Fibroblast of lung (primary cell): ENCODE measurements around the gene NPY1R. TPM values are rescaled to one million over a fixed set of nuclear protein-coding genes. Genes with fewer than 3 reads are reported as not detected.

ENCODE experiments used
- DNase-seq, 2 donors: peaks; one replicate each; pipeline versions ENCODE4 v3.0.0 to v3.0.0-alpha.2; 2010; ENCODE audit warnings: low read depth in 2 of 2
- H2AFZ ChIP-seq: 2 replicates; pipeline ENCODE4 v1.5.1; 2012; ENCODE audit warnings: low read length, control low read depth, inconsistent platforms
- H3K27ac ChIP-seq: 2 replicates; pipeline ENCODE4 v1.5.1; 2011; ENCODE audit warnings: low read length, control low read depth; ENCODE audit not compliant: insufficient read depth
- H3K27me3 ChIP-seq: 2 replicates; pipeline ENCODE4 v1.5.1; 2011; ENCODE audit warnings: mild to moderate bottlenecking, low read length; ENCODE audit not compliant: control insufficient read depth, insufficient read depth
- H3K36me3 ChIP-seq: 2 replicates; pipeline ENCODE4 v1.5.1; 2011; ENCODE audit warnings: low read length; ENCODE audit not compliant: control insufficient read depth, insufficient read depth
- H3K4me1 ChIP-seq: 2 replicates; pipeline ENCODE4 v1.5.1; 2011; ENCODE audit warnings: low read length; ENCODE audit not compliant: control insufficient read depth, insufficient read depth; ENCODE audit errors: extremely low read depth
- H3K4me2 ChIP-seq: 2 replicates; pipeline ENCODE4 v1.5.1; 2011; ENCODE audit warnings: low read length, control low read depth; ENCODE audit not compliant: insufficient read depth; ENCODE audit errors: extremely low read depth
- H3K4me3 ChIP-seq, 4 experiments: fragments of 200-600 bp in 1 of 4; sonication (generic) in 1 of 4; replicated peaks in 1 of 4; 2 replicates each; pipeline ENCODE4 v1.5.1; 2011 to 2016; ENCODE audit warnings: low read length in 4 of 4, low read depth in 3 of 4, mild to moderate bottlenecking in 3 of 4, control low read depth in 2 of 4, inconsistent platforms in 1 of 4, mixed read lengths in 1 of 4; ENCODE audit not compliant: insufficient read depth in 1 of 4; ENCODE audit errors: control extremely low read depth in 1 of 4
- H3K79me2 ChIP-seq: 2 replicates; pipeline ENCODE4 v1.5.1; 2012; ENCODE audit warnings: mild to moderate bottlenecking, low read length, inconsistent platforms; ENCODE audit not compliant: control insufficient read depth, insufficient read depth
- H3K9ac ChIP-seq: 2 replicates; pipeline ENCODE4 v1.5.1; 2011; ENCODE audit warnings: mild to moderate bottlenecking, low read length, control low read depth; ENCODE audit not compliant: insufficient read depth
- H3K9me3 ChIP-seq: 2 replicates; pipeline ENCODE4 v1.5.1; 2012; ENCODE audit warnings: low read depth, low read length; ENCODE audit not compliant: control insufficient read depth, insufficient read depth
- H4K20me1 ChIP-seq: 2 replicates; pipeline ENCODE4 v1.5.1; 2011; ENCODE audit warnings: low read length; ENCODE audit not compliant: control insufficient read depth, insufficient read depth; ENCODE audit errors: extremely low read depth
- EZH2 ChIP-seq: IDR thresholded peaks from 2 replicates; pipeline ENCODE4 v1.5.1; 2012; ENCODE audit warnings: low read length, control low read depth, mild to moderate bottlenecking; ENCODE audit errors: missing control alignments
- polyA plus RNA-seq, 2 donors: library from polyadenylated mRNA; depleted of rRNA in 1 of 2; stranded (reverse) in 1 of 2; unstranded in 1 of 2; fragments of >200 nt; gene quantifications; 2 replicates each; pipeline ENCODE4 v1.2.1, GENCODE V29; 2011 to 2012; ENCODE audit warnings: missing spikeins in 1 of 2
- total RNA-seq: library from RNA; depleted of rRNA; stranded (reverse); fragments of >200 nt; gene quantifications from 2 replicates; pipeline ENCODE4 v1.2.1, GENCODE V29; 2014
- TF ChIP-seq, protein P1 (sequence below), 2 donors: IDR thresholded peaks in 1 of 2; conservative IDR thresholded peaks in 1 of 2; 1 replicate in 1 of 2; 2 replicates in 1 of 2; pipeline ENCODE4 v1.5.1; 2011 to 2012; ENCODE audit warnings: low read length in 2 of 2, control low read depth in 1 of 2, inconsistent platforms in 1 of 2, low read depth in 1 of 2, mild to moderate bottlenecking in 1 of 2

The NPY1R gene
- total and polyA plus RNA-seq, 2 donors (not counting 1 experiment from before 2014, with no cell fraction given): under 0.01 to 0.02 TPM

- H3K9me3 ChIP-seq: no peaks in the 10 kb centered on the region
- no peak for DNase-seq
- no peak overlapping the region for H3K4me3 ChIP-seq
- no peaks in the 10 kb centered on the region for H3K79me2 ChIP-seq
- H3K4me1 ChIP-seq: no peaks in the 10 kb centered on the region
- no peaks in the 10 kb centered on the region for H3K27me3 ChIP-seq
- H2AFZ ChIP-seq: no peak overlapping the region
- no peak overlapping the region for H3K27ac ChIP-seq
- TF ChIP-seq, protein P1, sequence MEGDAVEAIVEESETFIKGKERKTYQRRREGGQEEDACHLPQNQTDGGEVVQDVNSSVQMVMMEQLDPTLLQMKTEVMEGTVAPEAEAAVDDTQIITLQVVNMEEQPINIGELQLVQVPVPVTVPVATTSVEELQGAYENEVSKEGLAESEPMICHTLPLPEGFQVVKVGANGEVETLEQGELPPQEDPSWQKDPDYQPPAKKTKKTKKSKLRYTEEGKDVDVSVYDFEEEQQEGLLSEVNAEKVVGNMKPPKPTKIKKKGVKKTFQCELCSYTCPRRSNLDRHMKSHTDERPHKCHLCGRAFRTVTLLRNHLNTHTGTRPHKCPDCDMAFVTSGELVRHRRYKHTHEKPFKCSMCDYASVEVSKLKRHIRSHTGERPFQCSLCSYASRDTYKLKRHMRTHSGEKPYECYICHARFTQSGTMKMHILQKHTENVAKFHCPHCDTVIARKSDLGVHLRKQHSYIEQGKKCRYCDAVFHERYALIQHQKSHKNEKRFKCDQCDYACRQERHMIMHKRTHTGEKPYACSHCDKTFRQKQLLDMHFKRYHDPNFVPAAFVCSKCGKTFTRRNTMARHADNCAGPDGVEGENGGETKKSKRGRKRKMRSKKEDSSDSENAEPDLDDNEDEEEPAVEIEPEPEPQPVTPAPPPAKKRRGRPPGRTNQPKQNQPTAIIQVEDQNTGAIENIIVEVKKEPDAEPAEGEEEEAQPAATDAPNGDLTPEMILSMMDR (conservative IDR thresholded peaks at IDR 0.05 in 1 of 2, IDR thresholded peaks at IDR 0.05 in 1 of 2; ENCODE audit: low read depth in 1 of 2, low read length in 2 of 2): no peak
- no peaks in the 10 kb centered on the region for H3K36me3 ChIP-seq
- H4K20me1 ChIP-seq: no peaks in the 10 kb centered on the region
- H3K9ac ChIP-seq: no peak overlapping the region
- no peak overlapping the region for H3K4me2 ChIP-seq
These were observed 48.1 kb downstream of the NPY1R start for GRCh38 chr4:163284304-163284703.

DNA sequence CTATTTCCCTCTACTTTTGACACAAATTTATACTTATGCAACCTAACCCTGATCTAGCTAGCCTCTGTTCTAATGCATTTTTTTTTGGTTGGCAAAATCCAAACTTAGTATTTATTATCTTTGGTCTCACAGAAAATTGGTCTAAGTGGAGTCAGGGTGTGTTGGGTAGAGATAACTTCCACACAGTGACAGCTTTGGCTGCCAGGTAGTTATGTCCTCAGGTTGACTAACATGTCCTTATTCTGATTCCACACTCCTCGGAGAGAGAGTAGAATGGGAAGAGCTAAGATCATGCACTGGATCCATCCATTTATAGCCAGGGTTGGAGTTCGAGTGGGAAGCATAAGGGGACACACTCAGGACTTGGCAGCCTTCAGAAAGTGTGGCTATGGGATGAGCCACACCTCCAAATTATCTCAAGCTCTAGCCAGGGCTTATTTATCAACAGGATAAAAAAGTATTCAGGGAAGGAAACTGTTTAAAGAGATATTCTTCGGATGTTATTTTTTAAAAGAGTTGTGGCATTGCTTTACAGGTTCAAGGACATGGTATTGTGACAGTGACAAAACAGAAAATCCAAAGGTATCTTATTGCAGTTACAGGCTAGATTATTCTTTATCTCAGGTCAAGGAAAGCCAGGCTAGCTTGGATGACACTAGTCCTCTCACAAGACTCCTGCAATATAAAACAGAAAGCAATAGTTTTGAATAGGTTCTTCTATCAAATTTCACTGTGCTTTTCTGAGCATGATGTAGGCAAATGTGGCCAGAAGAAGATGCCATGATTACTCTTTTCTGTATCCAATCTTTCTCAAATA is 51.5 kb downstream of the NPY1R start:
- no peaks in the 10 kb centered on the region for H3K4me1 ChIP-seq
- H3K79me2 ChIP-seq: no peaks in the 10 kb centered on the region
- H3K27me3 ChIP-seq: no peaks in the 10 kb centered on the region
- no peaks in the 10 kb centered on the region for H4K20me1 ChIP-seq
- no peak overlapping the region for H2AFZ ChIP-seq
- TF ChIP-seq, protein P1 (conservative IDR thresholded peaks at IDR 0.05 in 1 of 2, IDR thresholded peaks at IDR 0.05 in 1 of 2; ENCODE audit: low read depth in 1 of 2, low read length in 2 of 2): no peak
- no peak overlapping the region for H3K9ac ChIP-seq
- no peak overlapping the region for H3K27ac ChIP-seq
- DNase-seq: no peak
- H3K9me3 ChIP-seq: no peaks in the 10 kb centered on the region
- no peaks in the 10 kb centered on the region for H3K36me3 ChIP-seq
- no peak overlapping the region for H3K4me2 ChIP-seq
- H3K4me3 ChIP-seq: no peak overlapping the region

GRCh38 chr4:163279713-163280112 is 52.7 kb downstream of the NPY1R start:
- Histone ChIP-seq H3K4me2 (no peak overlapping the region), H4K20me1 (no peaks in the 10 kb centered on the region), H3K27ac (no peak overlapping the region), H3K9ac (no peak overlapping the region), H2AFZ (no peak overlapping the region), H3K9me3 (no peaks in the 10 kb centered on the region), H3K27me3 (no peaks in the 10 kb centered on the region), H3K36me3 (no peaks in the 10 kb centered on the region), H3K79me2 (no peaks in the 10 kb centered on the region), H3K4me1 (no peaks in the 10 kb centered on the region), H3K4me3 (no peak overlapping the region)
- DNase-seq: no peak
- no peak for TF ChIP-seq EZH2
- TF ChIP-seq, protein P1 (conservative IDR thresholded peaks at IDR 0.05 in 1 of 2, IDR thresholded peaks at IDR 0.05 in 1 of 2; ENCODE audit: low read depth in 1 of 2, low read length in 2 of 2): no peak
